MV-4-11 (cell line): ENCODE measurements around the gene BCAS3.

ENCODE experiments used
- DNase-seq: peaks from one replicate; lab custom pipeline; 2025; lab: John Stamatoyannopoulos, UW

BCAS3 gene

GRCh38 chr17:61383689-61384201 is 706.1 kb downstream of the BCAS3 start:
- no peak for DNase-seq

- no peak for DNase-seq
These were observed 706.7 kb downstream of the BCAS3 start for GRCh38 chr17:61384354-61384691.

- no peak for DNase-seq
These were observed 707.3 kb downstream of the BCAS3 start for GRCh38 chr17:61384692-61385576.

GRCh38 chr17:61385577-61386236 is 708.1 kb downstream of the BCAS3 start:
- no peak for DNase-seq

GRCh38 chr17:61386251-61386650 is 708.6 kb downstream of the BCAS3 start:
- DNase-seq: no peak

GRCh38 chr17:61387011-61387410 is 709.4 kb downstream of the BCAS3 start:
- DNase-seq: no peak

GRCh38 chr17:61387511-61388305 is 710.1 kb downstream of the BCAS3 start:
- no peak for DNase-seq

GRCh38 chr17:61388561-61389356 is 711.1 kb downstream of the BCAS3 start:
- no peak for DNase-seq

- DNase-seq: no peak
These were observed 712.2 kb downstream of the BCAS3 start for GRCh38 chr17:61389670-61390478.

GRCh38 chr17:61390479-61390791 is 712.8 kb downstream of the BCAS3 start:
- DNase-seq: no peak

- no peak for DNase-seq
These were observed 714.1 kb downstream of the BCAS3 start for GRCh38 chr17:61391595-61392291.

GRCh38 chr17:61392679-61393078 is 715.0 kb downstream of the BCAS3 start:
- DNase-seq: no peak

- no peak for DNase-seq
These were observed 715.9 kb downstream of the BCAS3 start for GRCh38 chr17:61393550-61393903.

GRCh38 chr17:61393904-61394629 is 716.4 kb downstream of the BCAS3 start:
- DNase-seq: no peak

- no peak for DNase-seq
These were observed 717.2 kb downstream of the BCAS3 start for GRCh38 chr17:61394630-61395408.

- DNase-seq: no peak
These were observed 717.8 kb downstream of the BCAS3 start for GRCh38 chr17:61395409-61395982.

- no peak for DNase-seq
These were observed 718.4 kb downstream of the BCAS3 start for GRCh38 chr17:61395983-61396585.

- DNase-seq: no peak
These were observed 719.0 kb downstream of the BCAS3 start for GRCh38 chr17:61396586-61397085.
